SK-N-SH (cell line): ENCODE measurements around the gene GANC. TPM values are rescaled to one million over a fixed set of nuclear protein-coding genes. Genes with fewer than 3 reads are reported as not detected.
A peak's percentile ranks its signal among the peaks of the same experiment; 100 is the strongest.

Experiments
- CTCF ChIA-PET: fragments of 300-600, 350-600 bp; formaldehyde crosslinking; extraction: SDS; loops from one replicate; lab custom pipeline; 2021; lab: Yijun Ruan, JAX
- POLR2A ChIA-PET: fragments of 350-600 bp; sonication (Branson Sonifier 250); formaldehyde crosslinking; extraction: SDS; loops from one replicate; lab custom pipeline; 2020; ENCODE audit warnings: antibody characterized with exemption, inconsistent platforms; lab: Yijun Ruan, JAX
- DNase-seq: peaks from one replicate; pipeline ENCODE4 v3.0.0; 2012
- H2AFZ ChIP-seq: fragments of 200-600 bp; sonication (generic); 2 replicates; pipeline ENCODE4 v1.8.1; 2016; ENCODE audit warnings: antibody characterized with exemption, mild to moderate bottlenecking, low read depth
- H3F3A ChIP-seq: fragments of 200-600 bp; sonication (generic); replicated peaks from 2 replicates; pipeline ENCODE3; 2016; ENCODE audit warnings: antibody characterized with exemption, mild to moderate bottlenecking; ENCODE audit not compliant: insufficient read depth
- H3K27ac ChIP-seq, 2 experiments: fragments of 200-500 bp in 1 of 2; fragments of 200-600 bp in 1 of 2; sonication (Bioruptor generic) in 1 of 2; sonication (generic), shearing (Covaris generic) in 1 of 2; 2 replicates each; pipeline versions ENCODE4 v1.5.1 to v1.6.1; 2014 to 2016; ENCODE audit warnings: low read depth in 2 of 2, inconsistent platforms in 1 of 2, low read length in 1 of 2, mild to moderate bottlenecking in 1 of 2, mixed read lengths in 1 of 2
- H3K27me3 ChIP-seq: fragments of 200-600 bp; sonication (generic), shearing (Covaris generic); 2 replicates; pipeline ENCODE4 v1.6.1; 2016; ENCODE audit warnings: mixed run types; ENCODE audit not compliant: insufficient read depth
- H3K36me3 ChIP-seq, 2 experiments: fragments of 200-500 bp in 1 of 2; fragments of 200-600 bp in 1 of 2; sonication (Bioruptor generic) in 1 of 2; sonication (generic) in 1 of 2; replicated peaks in 1 of 2; 2 replicates each; pipeline versions ENCODE3 to v1.5.1; 2014 to 2016; ENCODE audit warnings: low read length in 1 of 2, mild to moderate bottlenecking in 1 of 2; ENCODE audit not compliant: insufficient read depth in 2 of 2, control insufficient read depth in 1 of 2
- H3K4me1 ChIP-seq, 2 experiments: fragments of 200-500 bp in 1 of 2; fragments of 200-600 bp in 1 of 2; sonication (Bioruptor generic) in 1 of 2; sonication (generic), shearing (Covaris generic) in 1 of 2; 2 replicates each; pipeline versions ENCODE4 v1.5.1 to v1.6.1; 2014 to 2016; ENCODE audit warnings: low read depth in 1 of 2, low read length in 1 of 2, mixed run types in 1 of 2; ENCODE audit not compliant: insufficient read depth in 2 of 2, control insufficient read depth in 1 of 2
- H3K4me2 ChIP-seq: fragments of 200-600 bp; sonication (generic), shearing (Covaris generic); 2 replicates; pipeline ENCODE4 v1.6.1; 2017; ENCODE audit warnings: mixed run types
- H3K4me3 ChIP-seq, 2 experiments: fragments of 200-500 bp in 1 of 2; fragments of 200-600 bp in 1 of 2; sonication (Bioruptor generic) in 1 of 2; sonication (generic), shearing (Covaris generic) in 1 of 2; 2 replicates each; pipeline versions ENCODE4 v1.5.1 to v1.8.1; 2014 to 2016; ENCODE audit warnings: low read depth in 2 of 2, inconsistent platforms in 1 of 2, low read length in 1 of 2, mild to moderate bottlenecking in 1 of 2, mixed read lengths in 1 of 2, moderate library complexity in 1 of 2
- H3K79me2 ChIP-seq: fragments of 200-600 bp; sonication (generic); 2 replicates; pipeline ENCODE4 v1.8.1; 2017; ENCODE audit warnings: mild to moderate bottlenecking; ENCODE audit not compliant: insufficient read depth
- H3K9ac ChIP-seq: fragments of 200-600 bp; sonication (generic); 2 replicates; pipeline ENCODE4 v1.6.1; 2017; ENCODE audit warnings: mixed run types
- H3K9me2 ChIP-seq: fragments of 200-600 bp; sonication (generic); 2 replicates; pipeline ENCODE4 v1.6.1; 2017; ENCODE audit warnings: mixed run types
- H3K9me3 ChIP-seq: fragments of 200-600 bp; sonication (generic); 2 replicates; pipeline ENCODE4 v1.6.1; 2017; ENCODE audit warnings: mixed run types, mild to moderate bottlenecking, moderate library complexity
- H4K20me1 ChIP-seq: fragments of 200-600 bp; sonication (generic); 2 replicates; pipeline ENCODE4 v1.6.1; 2017; ENCODE audit warnings: mild to moderate bottlenecking, mixed run types; ENCODE audit not compliant: insufficient read depth
- ELF1 ChIP-seq: IDR thresholded peaks from 2 replicates; pipeline ENCODE4 v1.4.0; 2012
- FOXM1 ChIP-seq: IDR thresholded peaks from 2 replicates; pipeline ENCODE4 v1.4.0; 2012; ENCODE audit warnings: low read depth, mild to moderate bottlenecking
- GATA2 ChIP-seq: sonication (generic); formaldehyde crosslinking; IDR thresholded peaks from 2 replicates; pipeline ENCODE4 v1.5.0; 2020; ENCODE audit warnings: mild to moderate bottlenecking, missing genetic modification reagents
- RAD21 ChIP-seq: IDR thresholded peaks from 2 replicates; pipeline ENCODE4 v1.6.1; 2012; ENCODE audit warnings: mild to moderate bottlenecking, low read length
- SIN3A ChIP-seq: IDR thresholded peaks from 2 replicates; pipeline ENCODE4 v1.6.1; 2012; ENCODE audit warnings: low read depth, mild to moderate bottlenecking, low read length, moderate library complexity, borderline replicate concordance
- WGBS: methylation state at CpG from one replicate; pipeline ENCODE4 v1.1.6; 2017; ENCODE audit warnings: low lambda C conversion rate; 5-methylcytosine and 5-hydroxymethylcytosine counted together
- polyA plus RNA-seq, 3 experiments: library from polyadenylated mRNA; depleted of rRNA; stranded (reverse); fragments of >200 nt; gene quantifications; 2 replicates each; pipeline ENCODE4 v1.2.3, GENCODE V29; 2012
- TF ChIP-seq, protein P1 (sequence below): IDR thresholded peaks from 2 replicates; pipeline ENCODE4 v1.6.1; 2012; ENCODE audit warnings: mild to moderate bottlenecking, low read depth, low read length, moderate library complexity
- TF ChIP-seq, protein P2 (sequence below): fragments of 200-600 bp; sonication (generic); IDR thresholded peaks from 2 replicates; pipeline ENCODE4 v1.6.1; 2017; ENCODE audit warnings: antibody characterized with exemption, mild to moderate bottlenecking, moderate library complexity
- TF ChIP-seq, protein P3 (sequence below): IDR thresholded peaks from 2 replicates; pipeline ENCODE4; 2012

GANC gene
- polyA plus RNA-seq, 1 of the 3 experiments (the other 2 are of a cell fraction), result 6.8 TPM

DNA sequence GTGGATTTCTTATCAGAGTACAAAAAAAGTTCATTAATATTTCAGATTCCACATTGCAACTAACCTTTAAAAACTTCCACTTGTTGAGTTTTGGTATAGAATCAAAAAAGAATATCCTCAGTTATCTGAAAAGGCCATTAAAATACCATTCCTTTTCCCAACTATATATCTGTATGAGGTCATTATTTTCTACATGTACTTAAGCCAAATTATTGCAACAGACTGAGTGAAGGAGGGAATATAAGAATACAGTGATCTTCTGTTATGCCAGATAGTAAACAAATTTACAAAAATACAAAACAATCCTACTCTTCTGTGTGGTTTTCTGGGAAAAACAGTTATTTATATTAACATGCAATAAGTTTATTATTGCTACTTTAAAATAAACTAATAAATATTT is 5.7 kb upstream of the GANC start (continued):
- TF ChIP-seq, protein P1, sequence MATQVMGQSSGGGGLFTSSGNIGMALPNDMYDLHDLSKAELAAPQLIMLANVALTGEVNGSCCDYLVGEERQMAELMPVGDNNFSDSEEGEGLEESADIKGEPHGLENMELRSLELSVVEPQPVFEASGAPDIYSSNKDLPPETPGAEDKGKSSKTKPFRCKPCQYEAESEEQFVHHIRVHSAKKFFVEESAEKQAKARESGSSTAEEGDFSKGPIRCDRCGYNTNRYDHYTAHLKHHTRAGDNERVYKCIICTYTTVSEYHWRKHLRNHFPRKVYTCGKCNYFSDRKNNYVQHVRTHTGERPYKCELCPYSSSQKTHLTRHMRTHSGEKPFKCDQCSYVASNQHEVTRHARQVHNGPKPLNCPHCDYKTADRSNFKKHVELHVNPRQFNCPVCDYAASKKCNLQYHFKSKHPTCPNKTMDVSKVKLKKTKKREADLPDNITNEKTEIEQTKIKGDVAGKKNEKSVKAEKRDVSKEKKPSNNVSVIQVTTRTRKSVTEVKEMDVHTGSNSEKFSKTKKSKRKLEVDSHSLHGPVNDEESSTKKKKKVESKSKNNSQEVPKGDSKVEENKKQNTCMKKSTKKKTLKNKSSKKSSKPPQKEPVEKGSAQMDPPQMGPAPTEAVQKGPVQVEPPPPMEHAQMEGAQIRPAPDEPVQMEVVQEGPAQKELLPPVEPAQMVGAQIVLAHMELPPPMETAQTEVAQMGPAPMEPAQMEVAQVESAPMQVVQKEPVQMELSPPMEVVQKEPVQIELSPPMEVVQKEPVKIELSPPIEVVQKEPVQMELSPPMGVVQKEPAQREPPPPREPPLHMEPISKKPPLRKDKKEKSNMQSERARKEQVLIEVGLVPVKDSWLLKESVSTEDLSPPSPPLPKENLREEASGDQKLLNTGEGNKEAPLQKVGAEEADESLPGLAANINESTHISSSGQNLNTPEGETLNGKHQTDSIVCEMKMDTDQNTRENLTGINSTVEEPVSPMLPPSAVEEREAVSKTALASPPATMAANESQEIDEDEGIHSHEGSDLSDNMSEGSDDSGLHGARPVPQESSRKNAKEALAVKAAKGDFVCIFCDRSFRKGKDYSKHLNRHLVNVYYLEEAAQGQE, result no peak
- TF ChIP-seq, protein P2, sequence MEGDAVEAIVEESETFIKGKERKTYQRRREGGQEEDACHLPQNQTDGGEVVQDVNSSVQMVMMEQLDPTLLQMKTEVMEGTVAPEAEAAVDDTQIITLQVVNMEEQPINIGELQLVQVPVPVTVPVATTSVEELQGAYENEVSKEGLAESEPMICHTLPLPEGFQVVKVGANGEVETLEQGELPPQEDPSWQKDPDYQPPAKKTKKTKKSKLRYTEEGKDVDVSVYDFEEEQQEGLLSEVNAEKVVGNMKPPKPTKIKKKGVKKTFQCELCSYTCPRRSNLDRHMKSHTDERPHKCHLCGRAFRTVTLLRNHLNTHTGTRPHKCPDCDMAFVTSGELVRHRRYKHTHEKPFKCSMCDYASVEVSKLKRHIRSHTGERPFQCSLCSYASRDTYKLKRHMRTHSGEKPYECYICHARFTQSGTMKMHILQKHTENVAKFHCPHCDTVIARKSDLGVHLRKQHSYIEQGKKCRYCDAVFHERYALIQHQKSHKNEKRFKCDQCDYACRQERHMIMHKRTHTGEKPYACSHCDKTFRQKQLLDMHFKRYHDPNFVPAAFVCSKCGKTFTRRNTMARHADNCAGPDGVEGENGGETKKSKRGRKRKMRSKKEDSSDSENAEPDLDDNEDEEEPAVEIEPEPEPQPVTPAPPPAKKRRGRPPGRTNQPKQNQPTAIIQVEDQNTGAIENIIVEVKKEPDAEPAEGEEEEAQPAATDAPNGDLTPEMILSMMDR, result no peak

DNA sequence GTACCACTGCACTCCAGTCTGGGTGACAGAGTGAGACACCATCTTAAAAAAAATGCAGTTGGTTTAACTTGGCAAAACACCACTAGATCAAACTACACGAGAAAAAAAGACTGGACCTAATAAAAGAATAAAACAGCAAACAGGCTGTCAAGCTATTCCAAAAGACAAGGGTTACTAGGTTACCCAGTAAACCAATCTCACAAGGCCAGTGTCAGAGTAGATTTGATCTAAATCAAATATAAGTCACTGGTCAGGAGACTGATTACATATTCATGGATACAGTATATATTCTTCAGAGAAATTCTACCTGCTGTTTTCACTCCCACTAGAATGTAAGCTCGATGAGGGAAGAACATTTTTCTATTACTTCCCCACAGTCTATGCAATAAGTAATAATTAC is 2.5 kb upstream of the GANC start:
- H3K9me3 ChIP-seq, result no peaks in the 10 kb centered on the region

DNA sequence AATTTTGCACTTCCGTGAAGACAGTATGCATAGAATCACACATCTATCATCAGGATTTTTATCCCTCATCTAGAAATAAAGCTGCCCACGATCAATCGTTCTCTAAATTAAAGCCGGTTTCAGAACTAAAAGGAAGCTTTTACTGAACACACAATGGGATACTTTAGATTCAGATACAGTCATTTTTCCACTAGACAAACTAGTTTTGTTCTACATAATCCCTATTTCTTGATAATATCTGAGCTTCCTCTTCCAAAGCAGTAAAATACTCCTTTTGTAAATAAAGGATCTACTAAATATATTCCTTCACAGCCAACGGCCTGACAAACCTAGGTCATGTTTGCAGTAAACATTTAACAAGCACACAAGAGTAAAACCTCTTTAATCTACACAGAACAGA is 2.0 kb upstream of the GANC start:
- Histone ChIP-seq H3K79me2 (peaks cover 78% of the 10 kb centered on the region), H3K4me3 (peak overlapping the region; percentile 13 to 21; a peak in 3 of 4 replicates), H3K9me2 (no peaks in the 10 kb centered on the region), H3K9ac (peak overlapping the region; percentile 23; the same call in 1 of the 2 replicates), H2AFZ (no peak overlapping the region), H3F3A (peaks cover 25% of the 10 kb centered on the region), H3K27me3 (no peaks in the 10 kb centered on the region), H3K4me2 (peak overlapping the region; percentile 97), H3K27ac (peak overlapping the region in 1 of 2 experiments; percentile 99; a peak in 2 of 4 replicates), H3K4me1 (peaks cover 7 to 16% of the 10 kb centered on the region in 2 experiments; a peak in 3 of 4 replicates), H3K9me3 (no peaks in the 10 kb centered on the region), H4K20me1 (peaks cover 14% of the 10 kb centered on the region; the same call in 1 of the 2 replicates), H3K36me3 (peaks cover 26 to 41% of the 10 kb centered on the region in 2 experiments)
- WGBS, result 87% methylated on average over 5 of the region's 5 CpGs
- ChIA-PET POLR2A (no interaction called here), CTCF (no interaction called here)
- TF ChIP-seq ELF1, result no peak
- TF ChIP-seq SIN3A, result no peak
- TF ChIP-seq, protein P2, result no peak
- TF ChIP-seq, protein P3, sequence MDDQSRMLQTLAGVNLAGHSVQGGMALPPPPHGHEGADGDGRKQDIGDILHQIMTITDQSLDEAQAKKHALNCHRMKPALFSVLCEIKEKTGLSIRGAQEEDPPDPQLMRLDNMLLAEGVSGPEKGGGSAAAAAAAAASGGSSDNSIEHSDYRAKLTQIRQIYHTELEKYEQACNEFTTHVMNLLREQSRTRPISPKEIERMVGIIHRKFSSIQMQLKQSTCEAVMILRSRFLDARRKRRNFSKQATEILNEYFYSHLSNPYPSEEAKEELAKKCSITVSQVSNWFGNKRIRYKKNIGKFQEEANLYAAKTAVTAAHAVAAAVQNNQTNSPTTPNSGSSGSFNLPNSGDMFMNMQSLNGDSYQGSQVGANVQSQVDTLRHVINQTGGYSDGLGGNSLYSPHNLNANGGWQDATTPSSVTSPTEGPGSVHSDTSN, result no peak
- no peak for TF ChIP-seq FOXM1
- DNase-seq, result no peak

More for the DNA sequence above, 2.5 kb upstream of the GANC start:
- Histone ChIP-seq H4K20me1 (peaks cover 14% of the 10 kb centered on the region; the same call in 1 of the 2 replicates), H3K79me2 (peaks cover 78% of the 10 kb centered on the region), H3F3A (peaks cover 25% of the 10 kb centered on the region), H3K36me3 (peaks cover 26 to 45% of the 10 kb centered on the region in 2 experiments), H3K27me3 (no peaks in the 10 kb centered on the region), H3K4me2 (peak overlapping the region; percentile 97; the same call in 1 of the 2 replicates), H3K4me1 (peaks cover 7 to 13% of the 10 kb centered on the region in 2 experiments; a peak in 3 of 4 replicates), H3K9ac (no peak overlapping the region), H3K4me3 (no peak overlapping the region), H3K27ac (peak overlapping the region in 1 of 2 experiments; percentile 99; a peak in 2 of 4 replicates), H2AFZ (no peak overlapping the region), H3K9me2 (no peaks in the 10 kb centered on the region)
- no peak for TF ChIP-seq RAD21
- no peak for TF ChIP-seq GATA2 (CRISPR knock-in tag)
- no peak for TF ChIP-seq ELF1
- ChIA-PET POLR2A (no interaction called here), CTCF (no interaction called here)
- 40% methylated on average over 2 of the region's 2 CpGs for whole genome bisulfite sequencing
- no peak for DNase-seq
